Dedifferentiated amniotic fluid mesenchymal stem cell (primary cell): Measurements from ENCODE around the gene WRAP73.
"Not testable (repeated sequence)": the region's sequence is repeated elsewhere in the genome, so short reads cannot be mapped to it uniquely, and the experiment has no call there.

Experiments used
- DNase-seq: peaks from one replicate; pipeline ENCODE4 v3.0.0-alpha.2; 2016; ENCODE audit errors: extremely low spot score

The WRAP73 gene

DNA sequence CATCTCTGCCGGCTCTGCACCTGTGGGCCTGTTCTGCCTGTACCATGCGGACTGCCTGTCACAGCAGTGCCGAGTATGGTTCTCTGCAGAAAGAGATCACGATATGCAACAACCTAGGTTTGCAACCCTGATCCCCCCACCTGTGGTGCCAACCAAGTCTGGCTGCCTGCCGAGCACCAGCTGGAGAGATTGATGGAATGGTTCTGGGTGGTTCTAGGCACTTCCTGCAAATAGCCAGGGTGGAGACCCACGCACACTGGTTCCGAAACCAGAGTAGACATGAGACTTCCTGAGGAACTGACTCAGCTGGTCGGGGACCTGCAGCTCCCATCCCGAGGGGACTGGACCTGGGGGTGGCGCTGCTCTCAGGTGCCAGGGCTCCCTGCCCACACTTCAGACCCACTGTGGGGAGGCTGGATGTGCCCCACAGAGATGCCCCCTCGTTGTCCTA, 19.7 kb downstream of the WRAP73 start:
- no peak for DNase-seq

DNA sequence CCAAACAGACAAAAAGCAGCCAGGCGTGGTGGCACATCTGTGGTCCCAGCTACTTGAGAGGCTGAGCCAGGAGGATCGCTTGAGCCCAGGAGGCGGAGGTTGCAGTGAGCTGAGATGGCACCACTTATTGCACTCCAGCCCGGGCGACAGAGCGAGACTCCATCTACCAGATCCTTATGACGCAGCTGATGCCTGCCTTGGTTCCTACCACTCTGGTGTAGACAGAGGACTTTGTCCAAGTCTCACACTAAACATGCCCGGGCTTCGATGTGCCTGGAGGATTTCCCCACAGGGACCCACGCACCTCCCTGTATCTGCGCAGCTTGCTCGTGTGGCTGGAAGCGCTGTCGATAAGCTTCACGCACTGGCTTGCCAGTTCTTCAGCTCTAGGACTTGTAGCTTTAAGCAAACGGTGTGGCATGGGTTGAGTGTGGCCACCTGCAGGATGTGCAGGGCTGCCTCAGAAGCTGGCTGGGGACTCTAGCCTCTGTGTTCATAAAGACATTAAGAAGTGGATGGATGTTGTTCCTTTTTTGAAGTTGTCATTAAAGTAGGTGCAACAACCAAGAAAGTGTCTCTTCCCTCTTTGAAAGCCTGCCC, 20.2 kb downstream of the WRAP73 start:
- DNase-seq: no peak

DNA sequence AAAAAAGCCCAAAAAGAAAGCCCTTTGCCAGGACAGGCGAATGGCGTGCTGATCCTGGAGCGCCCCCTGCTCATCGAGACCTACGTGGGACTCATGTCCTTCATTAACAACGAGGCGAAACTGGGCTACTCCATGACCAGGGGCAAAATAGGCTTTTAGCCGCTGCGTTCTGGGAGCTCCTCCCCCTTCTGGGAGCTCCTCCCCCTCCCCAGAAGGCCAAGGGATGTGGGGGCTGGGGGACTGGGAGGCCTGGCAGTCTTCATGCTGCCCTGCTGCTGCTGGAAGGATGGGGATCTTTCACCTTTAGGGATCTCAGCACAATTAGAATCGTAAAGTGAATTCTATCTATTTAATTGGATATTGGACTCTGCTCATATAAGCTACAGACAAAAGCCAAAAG, 21.5 kb downstream of the WRAP73 start:
- DNase-seq: no peak

DNA sequence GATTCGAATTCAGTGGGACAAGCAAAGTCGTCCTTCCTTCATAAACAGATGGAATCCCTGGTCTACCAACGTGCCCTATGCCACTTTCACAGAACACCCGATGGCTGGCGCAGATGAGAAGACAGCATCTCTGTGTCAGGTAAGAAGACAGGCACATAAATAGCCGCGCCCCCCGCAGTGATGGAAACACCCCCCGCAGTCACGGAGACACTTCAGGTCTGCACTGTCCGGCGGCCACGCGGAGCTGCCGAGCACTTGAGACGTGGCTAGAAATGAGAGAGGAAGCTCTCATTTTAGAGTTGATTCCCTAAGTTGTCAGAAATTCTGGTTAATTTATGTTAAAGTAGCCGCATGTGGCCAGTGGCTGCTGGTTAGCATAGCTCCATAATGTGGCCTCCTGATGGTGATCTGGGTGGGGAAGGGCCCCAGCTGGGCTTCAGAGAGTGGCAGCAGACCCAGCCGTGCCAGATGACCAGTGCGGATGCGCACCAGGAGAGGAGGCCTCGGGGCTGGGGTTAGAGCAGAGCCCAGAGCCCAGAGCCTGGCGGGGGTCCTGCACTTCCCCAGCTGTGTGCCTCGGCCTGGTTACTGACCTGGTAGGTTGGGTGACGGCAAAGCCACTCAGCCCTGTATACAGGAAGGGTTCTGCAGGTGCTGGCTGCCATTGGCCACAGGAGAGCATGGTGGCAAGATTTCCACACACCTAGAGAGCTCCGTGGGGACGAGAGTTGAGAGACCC, 22.2 kb downstream of the WRAP73 start:
- no peak for DNase-seq

DNA sequence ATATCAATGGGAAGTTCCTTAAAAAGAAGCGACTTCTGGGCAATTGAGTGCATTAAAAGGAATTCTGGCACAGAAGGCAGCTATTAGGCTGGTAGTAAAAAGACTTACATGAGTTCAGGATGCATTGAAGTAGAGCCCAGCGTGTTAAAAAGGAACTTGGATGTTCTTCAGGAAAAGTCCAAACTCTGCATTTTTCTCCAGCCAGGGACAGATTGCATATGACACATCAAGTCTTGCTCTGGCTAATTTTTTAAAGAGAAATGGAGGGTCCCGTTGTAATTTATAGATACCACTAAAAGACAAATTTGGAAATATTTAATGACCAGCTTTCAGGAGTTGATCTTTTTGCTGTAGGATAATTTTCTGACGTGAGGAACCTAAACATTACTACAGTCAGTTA, 23.9 kb downstream of the WRAP73 start:
- DNase-seq: no peak

DNA sequence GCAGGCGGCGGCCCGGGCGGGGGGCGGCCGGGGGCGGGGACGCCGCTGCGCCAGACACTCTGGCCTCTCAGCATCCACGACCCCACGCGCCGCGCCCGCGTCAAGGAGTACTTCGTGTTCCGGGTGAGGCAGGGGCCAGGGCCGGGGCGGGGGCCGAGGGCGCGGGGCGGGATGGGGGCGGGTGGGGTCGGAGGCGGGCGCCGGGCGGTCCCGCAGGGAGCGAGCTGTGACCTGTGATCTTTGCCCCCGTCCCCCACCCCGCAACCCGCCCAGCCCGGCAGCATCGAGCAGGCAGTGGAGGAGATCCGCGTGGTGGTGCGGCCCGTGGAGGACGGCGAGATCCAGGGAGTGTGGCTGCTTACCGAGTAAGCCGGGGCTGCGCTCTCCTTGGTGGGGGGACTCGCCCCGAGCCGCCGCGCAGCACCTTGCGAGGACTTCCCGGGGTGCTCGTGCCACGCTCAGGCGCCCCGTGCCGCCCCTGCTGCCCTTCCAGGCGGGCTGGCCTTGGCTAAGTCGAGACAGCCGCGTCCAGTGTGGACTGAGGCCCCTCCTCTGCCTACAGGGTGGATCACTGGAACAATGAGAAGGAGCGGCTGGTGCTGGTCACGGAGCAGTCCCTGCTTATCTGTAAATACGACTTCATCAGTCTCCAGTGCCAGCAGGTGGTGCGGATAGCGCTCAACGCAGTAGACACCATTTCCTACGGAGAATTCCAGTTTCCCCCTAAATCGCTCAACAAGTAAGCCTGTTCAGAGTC, 24.6 kb downstream of the WRAP73 start:
- DNase-seq: no peak

DNA sequence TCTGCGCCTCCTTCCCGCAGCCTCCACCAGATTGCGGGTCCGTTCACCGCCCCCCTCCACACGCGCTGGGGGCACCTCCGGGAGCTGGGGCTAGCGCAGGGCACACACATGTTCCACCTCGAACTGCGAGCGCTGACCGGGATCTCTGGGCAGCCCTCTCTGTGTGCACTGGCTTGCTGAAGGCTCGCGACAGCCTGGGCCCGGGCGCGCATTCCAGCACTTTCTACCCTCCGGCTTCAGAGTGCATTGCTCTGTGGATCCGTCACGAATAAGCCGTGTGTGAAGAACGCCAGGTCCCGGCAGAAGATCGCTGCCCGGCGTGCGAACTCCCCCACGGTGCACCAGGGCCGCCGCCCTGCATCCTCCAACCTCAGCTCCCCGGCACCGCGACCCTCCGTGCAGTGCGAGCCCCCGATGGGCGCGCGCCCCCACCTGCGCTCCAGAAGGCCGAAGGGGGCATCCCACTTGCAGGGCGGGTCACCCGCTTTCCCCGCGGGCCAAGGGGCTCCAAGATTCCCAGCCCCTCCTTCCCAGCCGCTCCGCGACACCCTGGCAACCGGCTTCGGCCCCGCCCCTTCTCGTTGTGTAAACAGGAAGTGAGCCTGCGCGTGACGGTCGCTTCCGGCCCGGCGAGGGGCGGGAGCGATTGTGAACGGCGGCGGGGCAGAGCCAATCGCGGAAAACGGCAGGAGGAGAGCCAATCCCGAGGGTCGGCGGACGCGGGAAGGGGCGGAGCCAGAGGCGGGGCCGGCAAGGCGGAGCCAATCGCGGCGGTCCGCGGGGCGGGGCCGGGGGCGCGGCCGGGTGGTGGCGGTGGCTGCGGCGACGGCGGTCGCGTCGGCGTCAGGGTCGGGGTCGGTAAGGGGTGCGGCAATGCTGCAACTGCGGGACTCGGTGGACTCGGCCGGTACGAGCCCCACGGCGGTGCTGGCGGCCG, 25.4 kb downstream of the WRAP73 start, which contains the start of gene TPRG1L:
Gene TPRG1L, plus strand, starts transcription at position 816 of the 937 bp plus-strand sequence. Its CDS starts 58 bp downstream, at position 874.
- peak; percentile 97 for DNase-seq

DNA sequence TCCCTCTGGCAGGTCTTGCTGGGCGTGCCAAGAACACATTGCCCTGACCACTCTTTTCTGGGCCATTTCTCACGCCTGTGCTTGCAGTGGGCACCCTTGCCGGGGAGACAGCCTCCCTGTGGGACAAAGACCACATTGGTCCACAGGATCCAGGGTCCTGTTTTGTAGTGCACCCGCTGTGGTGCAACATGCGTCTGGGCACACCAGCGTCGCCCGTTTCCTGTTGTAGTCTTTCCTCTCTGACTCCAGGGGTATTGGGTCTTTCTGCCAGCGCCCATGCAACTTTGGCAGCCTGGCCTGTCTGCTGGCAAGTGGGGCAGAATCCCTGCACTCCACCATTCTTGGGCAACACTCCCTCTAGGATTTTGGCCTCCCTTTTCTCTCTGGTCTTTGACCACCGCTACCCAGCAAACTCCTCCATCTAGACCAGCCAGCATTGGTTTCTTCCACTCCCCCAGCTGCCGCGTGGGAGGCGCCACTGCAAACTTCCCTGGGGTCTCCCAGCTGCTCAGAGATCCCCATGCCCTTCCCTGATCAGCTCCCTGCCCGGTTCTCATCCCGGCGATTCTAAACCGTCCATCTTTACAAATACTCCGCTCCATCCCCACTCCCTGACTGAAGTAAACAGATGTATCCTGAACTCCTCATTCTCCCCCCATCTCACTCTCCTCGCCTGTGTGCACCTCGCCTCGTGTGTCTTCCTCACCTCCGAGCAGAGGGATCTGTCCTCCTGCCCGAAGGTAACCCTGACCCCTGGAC, 26.3 kb downstream of the WRAP73 start:
- no peak for DNase-seq

DNA sequence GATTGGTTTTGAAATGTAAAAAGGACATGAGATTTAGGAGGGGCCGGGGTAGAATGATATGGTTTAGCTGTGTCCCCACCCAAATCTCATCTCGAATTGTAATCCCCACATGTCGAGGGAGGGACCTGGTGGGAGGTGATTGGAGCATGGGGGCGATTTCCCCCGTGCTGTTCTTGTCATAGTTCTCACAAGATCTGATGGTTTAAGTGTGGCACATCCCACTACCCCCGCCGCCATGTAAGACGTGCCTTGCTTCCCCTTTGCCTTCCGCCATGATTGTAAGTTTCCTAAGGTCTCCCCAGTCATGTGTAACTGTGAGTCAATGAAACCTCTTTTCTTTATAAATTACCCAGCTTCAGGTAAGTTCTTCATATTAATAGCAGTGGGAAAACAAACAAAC, 27.8 kb downstream of the WRAP73 start:
- not testable (repeated sequence) for DNase-seq

DNA sequence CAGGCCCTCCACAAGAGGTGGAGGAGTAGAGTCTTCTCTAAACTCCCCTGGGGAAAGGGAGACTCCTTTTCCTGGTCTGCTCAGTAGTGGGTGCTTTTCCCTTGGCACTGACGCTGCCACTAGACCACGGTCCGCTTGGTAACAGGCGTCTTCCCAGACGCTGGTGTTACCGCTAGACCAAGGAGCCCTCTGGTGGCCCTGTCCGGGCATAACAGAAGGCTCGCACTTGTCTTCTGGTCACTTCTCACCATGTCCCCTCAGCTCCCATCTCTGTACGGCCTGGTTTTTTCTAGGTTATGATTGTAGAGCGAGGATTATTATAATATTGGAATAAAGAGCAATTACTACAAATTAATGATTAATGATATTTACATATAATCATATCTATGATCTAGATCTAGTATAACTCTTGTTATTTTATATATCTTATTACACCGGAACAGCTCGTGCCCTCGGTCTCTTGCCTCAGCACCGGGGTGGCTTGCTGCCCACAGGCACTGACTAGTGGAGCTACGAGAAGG, 28.7 kb downstream of the WRAP73 start:
- DNase-seq: not testable (repeated sequence)

DNA sequence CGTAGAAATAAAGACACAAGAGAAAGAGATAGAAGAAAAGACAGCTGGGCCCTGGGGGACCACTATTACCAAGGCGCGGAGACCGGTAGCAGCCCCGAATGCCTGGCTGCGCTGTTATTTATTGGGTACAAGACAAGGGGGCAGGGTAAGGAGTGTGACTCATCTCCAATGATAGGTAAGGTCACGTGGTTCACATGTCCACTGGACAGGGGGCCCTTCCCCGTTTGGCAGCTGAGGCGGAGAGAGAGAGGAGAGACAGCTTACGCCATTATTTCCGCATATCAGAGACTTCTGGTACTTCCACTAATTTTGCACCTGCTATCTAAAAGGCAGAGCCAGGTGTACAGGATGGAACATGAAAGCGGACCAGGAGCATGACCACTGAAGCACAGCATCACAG, 29.2 kb downstream of the WRAP73 start:
- no peak for DNase-seq

DNA sequence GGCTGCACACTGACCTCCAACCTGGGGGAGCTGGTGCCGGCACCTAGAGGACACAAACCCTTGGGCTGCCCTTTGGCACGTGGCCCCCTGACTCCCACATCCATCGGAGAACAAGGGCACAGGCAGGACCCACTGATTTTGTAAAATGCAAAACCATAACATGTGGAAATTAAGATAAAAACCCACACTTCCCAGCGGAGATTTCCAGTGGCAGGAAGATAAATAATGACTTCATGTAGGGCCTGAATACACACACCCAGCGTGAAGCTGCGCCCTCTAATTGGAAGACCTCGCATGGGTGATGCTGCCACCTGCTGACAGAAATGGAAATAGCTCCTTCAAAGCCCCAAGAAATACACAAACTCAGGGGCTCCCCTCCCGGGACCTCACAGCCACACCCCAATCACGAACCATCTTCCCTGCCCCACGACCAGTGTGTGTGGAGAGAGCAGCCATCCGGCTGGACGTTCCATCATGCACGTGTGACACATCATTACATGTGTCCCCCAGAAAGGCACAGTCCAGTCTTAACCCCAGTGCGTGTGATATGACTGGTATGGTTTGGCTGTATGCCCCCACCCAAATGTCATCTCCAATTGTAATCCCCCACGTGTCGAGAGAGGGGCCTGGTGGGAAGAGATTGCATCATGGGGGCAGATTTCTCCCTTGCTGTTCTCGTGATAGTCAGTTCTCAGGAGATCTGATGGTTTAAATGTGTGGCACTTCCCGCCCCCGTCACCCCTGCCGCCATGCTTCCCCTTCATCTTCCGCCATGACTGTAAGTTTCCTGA, 30.8 kb downstream of the WRAP73 start:
- peak; percentile 78 for DNase-seq

DNA sequence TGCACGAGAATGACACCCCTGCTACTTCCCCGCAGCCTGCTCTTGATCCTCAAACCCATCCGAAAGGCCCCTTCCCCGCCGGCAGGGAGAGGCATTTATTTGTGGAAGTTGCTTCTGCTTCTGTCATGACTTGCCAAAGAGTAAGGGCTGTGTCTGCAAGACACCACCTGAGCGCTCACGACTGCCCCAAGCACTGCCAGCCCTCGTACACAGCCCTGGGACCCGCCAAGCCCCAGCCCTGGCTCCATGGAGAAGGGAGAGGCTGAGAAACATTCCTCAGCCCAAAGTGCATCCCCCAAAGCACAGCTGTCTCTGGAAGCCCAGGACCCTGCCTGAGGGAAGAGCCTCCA, 31.4 kb downstream of the WRAP73 start:
- DNase-seq: no peak

DNA sequence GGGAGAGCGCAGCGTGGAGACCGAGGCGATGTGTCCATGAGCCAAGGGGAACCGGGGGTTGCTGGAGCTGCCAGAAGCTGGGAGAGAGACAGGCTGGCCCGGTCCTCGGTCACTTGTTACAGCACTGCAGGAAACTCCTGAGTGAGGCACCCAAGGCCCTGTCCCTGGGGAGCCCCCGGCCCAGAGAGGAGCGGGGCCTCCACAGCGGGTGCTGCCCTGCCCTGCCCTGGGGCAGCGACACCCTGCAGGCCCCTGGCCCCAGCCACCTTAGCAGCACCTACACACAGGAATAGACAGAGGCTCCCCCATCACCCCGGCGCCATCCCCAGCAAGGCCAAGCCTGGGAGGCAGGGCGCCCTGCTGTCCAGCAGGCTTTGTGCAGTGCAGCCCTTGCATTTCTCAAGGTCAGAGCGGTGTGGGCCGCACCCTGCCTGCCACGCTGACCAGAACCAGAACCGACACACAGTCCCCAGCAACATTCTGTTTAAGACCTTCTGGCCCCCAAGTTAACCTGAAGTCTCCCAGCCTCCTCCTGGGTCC, 32.0 kb downstream of the WRAP73 start:
- DNase-seq: no peak

DNA sequence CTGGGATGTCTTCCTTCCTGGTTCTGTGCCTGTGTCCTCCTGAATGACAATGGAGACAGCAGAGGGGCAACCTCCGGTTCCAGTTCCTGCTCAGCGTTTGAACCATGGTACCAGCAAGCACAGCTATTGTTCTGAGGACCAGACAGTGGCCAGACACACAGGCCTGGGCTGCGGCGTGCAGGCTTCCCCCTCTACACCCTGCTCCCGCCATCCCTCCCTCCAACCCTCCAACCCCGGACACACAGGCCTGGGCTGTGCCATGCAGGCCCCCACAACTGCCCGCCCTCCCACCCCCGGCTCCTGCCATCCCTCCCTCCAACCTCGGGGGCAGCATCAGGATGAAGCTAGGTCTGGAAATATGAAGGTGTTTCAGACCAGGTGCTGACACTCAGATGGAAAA, 33.0 kb downstream of the WRAP73 start:
- no peak for DNase-seq

DNA sequence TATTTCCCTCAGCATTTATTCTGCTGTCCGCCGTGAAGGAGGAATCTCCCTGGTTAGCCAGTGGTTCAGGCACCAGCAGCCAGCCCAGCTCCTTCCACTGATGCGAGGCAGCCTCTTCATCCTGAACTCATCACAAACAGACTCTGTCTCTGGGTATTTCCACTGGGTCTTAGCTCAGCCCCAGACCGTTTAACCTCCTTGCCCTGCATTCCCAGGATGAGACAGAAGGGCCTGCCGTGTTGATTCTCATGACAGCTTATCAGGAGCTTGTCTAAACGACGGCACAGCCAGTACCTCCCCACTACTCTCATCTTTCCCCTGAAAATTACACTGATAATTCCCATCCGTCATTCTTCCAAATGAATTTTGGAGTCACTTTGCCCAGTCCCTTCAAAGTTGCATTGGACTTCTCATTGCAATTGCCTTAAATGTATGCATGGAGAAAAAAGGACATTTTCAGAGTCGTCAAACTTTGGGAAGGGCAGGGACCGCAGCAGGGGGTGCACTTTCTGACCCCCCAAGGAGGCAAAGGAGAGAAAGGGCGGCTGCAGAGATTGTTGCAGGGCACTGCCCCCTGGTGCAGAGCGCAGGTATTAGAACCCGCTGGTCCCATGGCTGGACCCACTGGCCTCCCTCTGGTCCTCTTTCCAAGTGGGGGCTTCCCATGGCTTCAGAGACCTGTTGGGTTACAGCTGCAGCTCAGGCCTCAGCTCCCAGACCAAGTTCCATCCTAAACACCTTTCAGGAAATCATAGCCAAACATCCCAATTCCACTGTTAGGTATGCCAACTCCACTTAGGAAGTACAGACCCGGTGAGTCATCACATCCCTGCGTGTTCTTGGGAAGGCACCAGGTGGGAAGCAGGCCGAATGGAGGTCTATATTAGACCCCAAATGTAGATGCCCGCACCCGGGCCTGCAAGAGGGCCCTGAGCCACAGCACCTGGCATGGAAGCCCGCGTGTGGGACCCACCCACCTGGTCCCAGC, 34.9 kb downstream of the WRAP73 start:
- no peak for DNase-seq

DNA sequence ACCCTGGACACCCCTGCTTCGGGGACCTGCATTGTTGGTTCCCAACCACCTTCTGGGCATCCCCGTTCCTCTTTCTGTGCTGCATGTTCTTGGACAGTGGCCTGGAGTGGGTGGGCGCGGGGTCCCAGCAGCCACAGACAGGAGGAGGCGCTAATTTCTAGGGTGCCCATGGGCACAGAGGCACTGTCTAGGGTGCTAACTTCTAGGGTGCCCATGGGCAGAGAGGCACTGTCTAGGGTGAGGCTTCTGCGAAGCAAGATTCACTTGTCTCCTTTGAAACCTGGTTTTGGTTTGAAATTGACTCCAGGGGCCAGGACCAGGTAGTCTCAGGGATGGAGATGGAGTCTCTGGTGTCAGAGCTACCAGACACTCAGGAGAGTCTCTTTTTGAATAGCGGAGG, 37.8 kb downstream of the WRAP73 start:
- no peak for DNase-seq
